Activated CD4-positive, CD25-positive, alpha-beta regulatory T cell treated with anti-CD3 and anti-CD28 coated beads, Interleukin-2, amount 50 U/mL, for 72 hours (primary cell): Measurements from ENCODE around the gene CHPF2.

Experiments
- DNase-seq: peaks from one replicate; pipeline ENCODE4 v3.0.0; 2021

The CHPF2 gene

GRCh38 chr7:151247611-151248345 is 15.5 kb downstream of the CHPF2 start:
- DNase-seq: no peak

GRCh38 chr7:151248346-151249033 is 16.2 kb downstream of the CHPF2 start, which contains the start of gene SMARCD3:
TSS of gene SMARCD3 (minus strand) at chr7:151248694. CDS start at chr7:151248562, 132 bp downstream.
- DNase-seq: no peak

GRCh38 chr7:151249034-151249731 is 16.9 kb downstream of the CHPF2 start:
- DNase-seq: no peak

- no peak for DNase-seq
These were observed 17.4 kb downstream of the CHPF2 start for GRCh38 chr7:151249732-151250072.

- DNase-seq: no peak
These were observed 18.2 kb downstream of the CHPF2 start for GRCh38 chr7:151250181-151251132.

GRCh38 chr7:151251328-151251688 is 19.0 kb downstream of the CHPF2 start:
- no peak for DNase-seq

GRCh38 chr7:151251689-151252560 is 19.6 kb downstream of the CHPF2 start:
- DNase-seq: no peak

- DNase-seq: no peak
These were observed 20.2 kb downstream of the CHPF2 start for GRCh38 chr7:151252561-151252835.

- DNase-seq: no peak
These were observed 20.9 kb downstream of the CHPF2 start for GRCh38 chr7:151252961-151253711.

GRCh38 chr7:151254316-151254715 is 22.0 kb downstream of the CHPF2 start:
- no peak for DNase-seq

- no peak for DNase-seq
These were observed 22.6 kb downstream of the CHPF2 start for GRCh38 chr7:151254851-151255250.

GRCh38 chr7:151255390-151255789 is 23.1 kb downstream of the CHPF2 start:
- DNase-seq: no peak

GRCh38 chr7:151256410-151257045 is 24.2 kb downstream of the CHPF2 start:
- no peak for DNase-seq

GRCh38 chr7:151257990-151258389 is 25.7 kb downstream of the CHPF2 start:
- DNase-seq: no peak

- no peak for DNase-seq
These were observed 28.2 kb downstream of the CHPF2 start for GRCh38 chr7:151260471-151260870.

GRCh38 chr7:151260883-151261282 is 28.6 kb downstream of the CHPF2 start:
- no peak for DNase-seq

- DNase-seq: no peak
These were observed 29.2 kb downstream of the CHPF2 start for GRCh38 chr7:151261529-151261928.

GRCh38 chr7:151264615-151265014 is 32.3 kb downstream of the CHPF2 start:
- DNase-seq: no peak

- DNase-seq: no peak
These were observed 33.2 kb downstream of the CHPF2 start for GRCh38 chr7:151265351-151265931.

- DNase-seq: no peak
These were observed 37.2 kb downstream of the CHPF2 start for GRCh38 chr7:151269511-151269910.
